Hematopoietic multipotent progenitor cell treated with erythropoietin and hydrocortisone succinate and interleukin-3 and kit ligand, for 15 days (in vitro differentiated cells): Measurements from ENCODE around the gene NR1H2.
"Not testable (repeated sequence)": the region's sequence is repeated elsewhere in the genome, so short reads cannot be mapped to it uniquely, and the experiment has no call there.

Experiments
- DNase-seq: peaks from one replicate; pipeline ENCODE4 v3.0.0-alpha.2; 2015; ENCODE audit warnings: low spot score

NR1H2 gene

GRCh38 chr19:50378169-50378862 is 2.1 kb downstream of the NR1H2 start:
- no peak for DNase-seq

DNA sequence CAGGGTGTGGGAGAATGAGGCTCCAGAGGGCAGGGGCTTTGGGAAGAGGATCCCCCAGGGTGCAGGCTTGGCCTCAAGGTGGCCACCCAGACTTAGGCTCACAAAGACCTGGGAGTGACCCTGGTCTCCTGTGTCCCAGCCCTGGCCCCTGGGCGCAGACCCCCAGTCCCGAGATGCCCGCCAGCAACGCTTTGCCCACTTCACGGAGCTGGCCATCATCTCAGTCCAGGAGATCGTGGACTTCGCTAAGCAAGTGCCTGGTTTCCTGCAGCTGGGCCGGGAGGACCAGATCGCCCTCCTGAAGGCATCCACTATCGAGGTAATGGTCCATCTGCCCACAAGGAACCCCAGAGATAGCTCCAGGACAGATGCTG is 2.6 kb downstream of the NR1H2 start:
- DNase-seq, result no peak

GRCh38 chr19:50379602-50380001 is 3.3 kb downstream of the NR1H2 start:
- DNase-seq, result no peak

- DNase-seq, result no peak
Observed at GRCh38 chr19:50380137-50380536, 3.9 kb downstream of the NR1H2 start.

DNA sequence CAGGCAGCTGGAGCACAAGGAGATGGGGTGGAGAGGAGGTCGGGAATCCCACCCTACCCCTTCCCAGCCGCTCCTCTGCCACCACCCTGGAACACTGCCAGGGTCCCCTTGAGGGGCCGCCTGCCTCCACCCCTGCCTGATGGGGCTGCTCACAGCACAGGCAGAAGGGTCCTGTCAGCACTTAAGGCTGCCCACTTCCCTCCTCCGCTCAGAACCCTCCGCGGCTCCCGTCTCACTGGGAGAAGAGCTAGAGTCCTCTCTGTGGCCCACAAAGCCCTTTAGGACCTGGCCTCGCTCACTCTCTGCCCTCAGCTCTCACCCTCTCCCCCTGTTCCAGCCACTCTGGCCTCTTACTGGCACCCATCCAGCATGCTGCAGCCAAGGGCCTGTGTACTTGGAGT is 4.5 kb downstream of the NR1H2 start:
- no peak for DNase-seq

GRCh38 chr19:50381881-50382729 is 5.8 kb downstream of the NR1H2 start:
- DNase-seq, result no peak

DNA sequence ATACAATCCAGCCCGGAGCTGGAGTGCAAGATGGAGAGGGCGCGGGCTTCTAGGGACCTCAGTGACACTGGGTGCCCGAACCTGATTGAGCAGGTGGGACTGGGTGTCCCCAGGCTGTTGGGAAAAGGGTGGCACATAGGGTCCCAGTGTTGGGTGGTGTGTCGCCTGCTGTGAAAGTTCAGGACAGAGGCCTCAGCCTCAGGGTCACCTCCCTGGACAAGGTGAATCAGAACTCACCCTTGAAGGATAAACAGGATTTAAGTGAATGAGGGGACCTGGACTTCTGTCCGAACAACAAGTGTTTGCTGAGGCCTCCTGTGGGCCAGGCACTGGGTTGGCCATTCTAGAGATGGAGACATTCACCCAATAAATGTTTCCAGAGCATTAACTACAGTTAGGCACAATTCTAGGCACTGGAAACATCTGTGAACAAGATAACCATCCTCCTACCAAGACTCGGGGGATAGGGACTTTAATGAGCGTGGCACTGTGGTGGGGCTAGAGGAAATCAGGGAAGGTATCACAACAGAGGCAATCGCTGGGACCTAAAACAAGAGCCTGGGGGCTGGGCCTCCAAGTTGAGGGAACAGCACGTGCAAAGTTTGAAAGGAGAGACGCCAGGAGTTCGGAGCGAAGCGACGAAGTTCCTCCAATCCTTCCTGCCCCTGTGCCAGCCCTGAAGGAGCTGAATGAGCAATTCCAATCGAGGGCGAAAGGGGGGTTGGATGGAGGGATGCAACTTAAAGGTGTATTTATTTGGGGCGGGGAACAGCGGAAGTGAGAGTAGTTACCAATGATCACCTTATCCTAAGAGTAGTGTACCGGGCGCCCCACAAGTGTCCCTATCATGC is 7.0 kb downstream of the NR1H2 start:
- DNase-seq, result peak; percentile 20

GRCh38 chr19:50383852-50384684 is 7.8 kb downstream of the NR1H2 start, which contains the start of gene POLD1:
POLD1 (plus strand) TSS chr19:50384347; CDS start chr19:50398852, 14,505 bp downstream.
- DNase-seq, result peak; percentile 100

DNA sequence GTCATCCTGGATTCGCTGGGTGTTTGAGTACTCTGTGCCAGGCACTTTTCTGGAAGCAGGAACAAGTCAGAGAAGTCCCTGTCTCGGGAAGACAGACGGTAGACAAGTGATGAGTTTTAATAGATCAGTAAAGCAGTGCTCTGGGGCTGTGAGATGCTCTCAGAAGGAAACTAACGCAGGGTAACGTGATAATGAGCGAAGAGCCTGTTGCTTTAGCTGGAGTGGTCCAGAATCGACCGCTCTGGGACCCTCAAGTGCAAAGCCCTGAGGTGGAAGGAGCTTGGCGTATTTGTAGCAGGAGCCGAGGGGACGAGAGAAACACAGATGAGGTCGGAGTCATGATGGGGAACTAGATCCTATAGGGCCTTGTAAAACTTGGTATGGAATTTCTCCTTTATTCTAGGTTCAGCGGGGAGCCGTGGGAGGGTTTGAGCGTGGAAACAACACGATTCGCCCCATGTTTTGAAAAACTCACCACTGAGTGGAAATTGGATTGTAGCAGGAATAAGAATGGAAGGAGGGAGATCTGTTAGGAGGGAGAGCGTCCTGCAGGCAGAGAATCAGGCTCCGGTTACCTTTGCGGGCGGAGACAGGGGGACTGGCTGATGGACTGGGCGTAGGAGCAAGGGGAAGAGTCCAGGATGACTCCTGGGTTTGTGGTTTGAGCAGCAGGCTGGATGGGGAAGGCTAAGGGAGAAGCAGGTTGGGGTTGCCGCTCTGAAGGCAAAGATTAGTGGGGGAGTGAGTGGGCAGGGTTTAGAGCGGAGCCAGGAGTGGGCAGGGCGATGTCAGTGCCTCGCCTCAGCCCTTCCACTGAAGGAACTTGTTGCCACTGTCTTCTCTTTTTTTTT is 8.7 kb downstream of the NR1H2 start:
- peak; percentile 39 for DNase-seq

- DNase-seq, result no peak
Observed at GRCh38 chr19:50387176-50387867, 11.1 kb downstream of the NR1H2 start.

DNA sequence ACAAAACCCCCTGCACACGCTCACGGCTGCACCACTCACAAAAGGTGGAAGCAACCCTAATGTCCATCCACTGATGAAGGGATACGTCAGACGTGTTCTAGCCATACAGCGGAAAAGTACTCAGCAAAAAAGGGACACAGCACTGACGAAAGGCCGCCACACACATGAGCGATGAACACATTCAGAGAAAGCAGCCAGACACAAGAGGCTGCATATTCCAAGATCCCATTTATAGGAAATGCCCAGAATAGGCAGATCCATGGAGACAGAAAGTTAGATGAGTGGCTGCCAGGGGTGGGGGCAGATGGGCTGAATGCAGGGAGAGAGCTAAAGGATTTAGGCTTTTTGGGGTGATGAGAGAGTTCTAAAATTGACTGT is 11.6 kb downstream of the NR1H2 start:
- no peak for DNase-seq

DNA sequence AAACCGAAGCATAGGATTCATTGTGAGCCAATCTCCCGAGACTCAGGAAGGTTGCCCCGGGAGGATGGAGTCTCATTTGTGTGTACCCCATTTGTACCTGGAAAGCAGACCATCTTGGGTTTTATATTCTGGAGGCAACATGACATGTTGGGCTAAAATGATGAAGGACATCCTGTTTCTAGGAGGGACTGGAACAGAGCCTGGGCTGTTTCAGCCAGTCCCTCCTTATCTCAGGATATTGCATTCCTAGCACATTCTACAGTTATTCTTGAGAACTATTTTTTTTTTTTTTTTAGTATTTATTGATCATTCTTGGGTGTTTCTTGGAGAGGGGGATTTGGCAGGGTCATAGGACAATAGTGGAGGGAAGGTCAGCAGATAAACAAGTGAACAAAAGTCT is 14.0 kb downstream of the NR1H2 start:
- not testable (repeated sequence) for DNase-seq

GRCh38 chr19:50390952-50391351 is 14.7 kb downstream of the NR1H2 start:
- not testable (repeated sequence) for DNase-seq

- no peak for DNase-seq
Observed at GRCh38 chr19:50392759-50393158, 16.5 kb downstream of the NR1H2 start.

DNA sequence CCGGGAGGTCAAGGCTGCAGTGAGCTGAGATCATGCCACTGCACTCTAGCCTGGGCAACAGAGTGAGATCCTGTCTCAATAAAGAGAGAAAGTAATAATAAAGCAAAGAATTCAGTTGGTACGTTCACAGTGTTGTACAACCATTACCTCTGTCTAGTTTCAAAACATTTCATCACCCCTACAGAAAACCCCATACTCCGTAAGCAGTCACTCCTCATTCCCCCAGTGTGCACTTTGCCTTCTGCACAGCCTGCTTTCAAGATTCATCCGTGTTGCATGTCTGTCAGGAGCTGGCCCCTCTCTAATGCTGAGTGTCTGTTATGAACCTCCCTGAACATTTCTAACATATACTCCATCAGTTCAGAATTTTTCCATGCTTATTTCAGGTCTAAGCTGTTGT is 17.3 kb downstream of the NR1H2 start:
- no peak for DNase-seq

DNA sequence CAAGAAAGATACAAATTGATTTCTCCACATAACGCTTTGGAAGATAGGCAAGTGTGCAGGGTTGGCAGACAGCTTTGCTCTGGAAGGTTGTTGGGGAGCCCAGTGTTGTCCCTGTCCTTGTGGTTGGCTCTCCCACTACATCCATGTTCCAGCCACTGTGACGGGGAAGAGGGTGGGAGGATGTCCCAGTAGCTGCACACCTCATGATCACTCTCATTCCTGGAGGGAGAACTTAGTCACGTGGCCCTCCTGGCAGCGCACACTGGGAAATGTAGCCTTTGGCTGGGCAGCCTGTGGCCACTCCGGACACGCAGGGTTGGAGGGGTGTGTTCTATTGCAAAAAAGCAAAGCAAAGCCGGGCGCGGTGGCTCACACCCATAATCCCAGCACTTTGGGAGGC is 17.8 kb downstream of the NR1H2 start:
- DNase-seq, result no peak

DNA sequence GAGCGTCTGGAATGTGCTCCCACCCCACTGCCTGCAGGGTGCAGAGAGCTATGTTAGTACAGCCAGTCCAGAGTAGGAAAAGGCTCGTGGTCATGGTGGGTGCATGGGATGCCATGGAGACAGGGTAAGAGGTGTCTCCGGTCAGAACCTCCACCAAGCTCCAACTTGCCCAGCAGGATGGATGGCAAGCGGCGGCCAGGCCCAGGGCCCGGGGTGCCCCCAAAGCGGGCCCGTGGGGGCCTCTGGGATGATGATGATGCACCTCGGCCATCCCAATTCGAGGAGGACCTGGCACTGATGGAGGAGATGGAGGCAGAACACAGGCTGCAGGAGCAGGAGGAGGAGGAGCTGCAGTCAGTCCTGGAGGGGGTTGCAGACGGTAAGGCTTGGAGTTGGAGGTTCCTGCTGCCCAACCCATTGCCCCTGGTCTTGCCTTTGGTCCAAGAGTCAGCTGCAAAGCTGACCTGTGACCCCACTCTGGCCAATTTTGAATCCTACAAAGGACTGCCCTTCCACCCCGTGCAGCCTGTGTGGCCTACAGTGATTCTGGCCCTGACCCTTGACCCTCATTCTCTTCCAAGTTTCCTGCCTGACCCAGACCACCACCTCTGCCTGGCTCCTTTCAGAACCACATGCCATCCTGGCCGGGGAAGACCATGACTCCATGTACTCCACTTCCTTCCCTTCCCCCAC is 22.6 kb downstream of the NR1H2 start:
- DNase-seq, result no peak

- DNase-seq, result no peak
Observed at GRCh38 chr19:50399368-50399745, 23.1 kb downstream of the NR1H2 start.
